Mesangial cell (primary cell): ENCODE data around the gene PTPRU. TPM values are rescaled to one million over a fixed set of nuclear protein-coding genes. Genes with fewer than 3 reads are reported as not detected.

Experiments
- total RNA-seq: library from RNA; depleted of rRNA; stranded (reverse); fragments of >200 nt; gene quantifications from 2 replicates; pipeline ENCODE4 v1.2.3, GENCODE V29; 2015

Gene PTPRU
- total RNA-seq: 27.5 and 51.3 TPM in 2 replicates

GRCh38 chr1:29235955-29236711 lies at the start of gene PTPRU:
Gene PTPRU, plus strand, starts transcription at chr1:29236522. Its CDS starts 123 bp downstream, at chr1:29236645.

GRCh38 chr1:29230553-29231378 lies 5.6 kb upstream of the PTPRU start, which contains the start of gene MECR:
Gene MECR, minus strand, starts transcription at chr1:29230934. Its CDS starts 28 bp downstream, at chr1:29230906.

Other genes starting within 250 kb of the PTPRU start
- 6.7 and 8.8 TPM in 2 replicates for gene TMEM200B, start 112.6 kb upstream of the PTPRU start, total RNA-seq
- gene SRSF4, start 54.6 kb upstream of the PTPRU start, total RNA-seq: 17.4 and 26.4 TPM in 2 replicates
- 31.9 and 39.6 TPM in 2 replicates for gene MECR, start 5.6 kb upstream of the PTPRU start, total RNA-seq